MCF 10A (cell line): ENCODE measurements around the gene DOK4. TPM values are rescaled to one million over a fixed set of nuclear protein-coding genes. Genes with fewer than 3 reads are reported as not detected.

Experiments
- BruUV-seq: library from RNA; stranded (reverse); fragments of 400-500 nt; replicated peaks from 2 replicates; lab custom pipeline; 2021; lab: Mats Ljungman, UMichigan
- CTCF ChIA-PET: fragments of 300-600 bp; sonication (Branson Sonifier 250); formaldehyde crosslinking; extraction: SDS; loops from one replicate; lab custom pipeline; 2021; ENCODE audit warnings: antibody characterized with exemption, inconsistent platforms; lab: Yijun Ruan, JAX
- POLR2A ChIA-PET: fragments of 300-600, 350-650 bp; sonication (Branson Sonifier 250); formaldehyde crosslinking; extraction: SDS; loops from one replicate; lab custom pipeline; 2020; ENCODE audit warnings: antibody characterized with exemption, inconsistent platforms; lab: Yijun Ruan, JAX
- DNase-seq: peaks from one replicate; pipeline ENCODE4 v3.0.0-alpha.2; 2018; ENCODE audit not compliant: unreplicated experiment
- H3K27ac Mint-ChIP-seq: one replicate; pipeline ENCODE4 v1.8.0; 2022; ENCODE audit warnings: mild to moderate bottlenecking, low read depth, mixed read lengths; ENCODE audit not compliant: unreplicated experiment
- H3K27me3 Mint-ChIP-seq: one replicate; pipeline ENCODE4 v1.8.0; 2022; ENCODE audit warnings: mixed read lengths; ENCODE audit not compliant: insufficient read depth, unreplicated experiment
- H3K36me3 Mint-ChIP-seq: one replicate; pipeline ENCODE4 v1.8.0; 2022; ENCODE audit warnings: mild to moderate bottlenecking, moderate library complexity, mixed read lengths; ENCODE audit not compliant: insufficient read depth, unreplicated experiment
- H3K4me1 Mint-ChIP-seq: one replicate; pipeline ENCODE4 v1.8.0; 2022; ENCODE audit warnings: mixed read lengths; ENCODE audit not compliant: insufficient read depth, unreplicated experiment
- H3K4me3 Mint-ChIP-seq: one replicate; pipeline ENCODE4 v1.8.0; 2022; ENCODE audit warnings: mild to moderate bottlenecking, moderate library complexity, mixed read lengths; ENCODE audit not compliant: unreplicated experiment
- H3K9me3 Mint-ChIP-seq: one replicate; pipeline ENCODE4 v1.8.0; 2022; ENCODE audit warnings: mixed read lengths; ENCODE audit not compliant: unreplicated experiment
- CTCF ChIP-seq: fragments of 200-600 bp; IDR thresholded peaks from one replicate; pipeline ENCODE4 v1.8.0; 2022; ENCODE audit warnings: antibody characterized with exemption, mild to moderate bottlenecking; ENCODE audit not compliant: unreplicated experiment
- intact Hi-C: fragments of 100-400 bp; cut with micrococcal nuclease; formaldehyde crosslinking; loops from 2 replicates; pipeline ENCODE4 v1.14.1; 2022
- total RNA-seq: library from RNA; stranded (reverse); gene quantifications from 2 replicates; pipeline ENCODE4 v1.2.3, GENCODE V29; 2022

The DOK4 gene
- total RNA-seq, 1 experiment from 2014 or later: 6.4 TPM

GRCh38 chr16:57482845-57483545, 3.3 kb downstream of the DOK4 start:
- TF ChIP-seq CTCF: no peak
- Mint-ChIP-seq H3K27ac (no peak overlapping the region), H3K4me3 (no peak overlapping the region), H3K9me3 (no peaks in the 10 kb centered on the region), H3K36me3 (no peaks in the 10 kb centered on the region), H3K4me1 (peaks cover 5% of the 10 kb centered on the region), H3K27me3 (no peaks in the 10 kb centered on the region)
- intact Hi-C loops: no loop called here
- ChIA-PET POLR2A (no interaction called here), CTCF (interaction anchor here (0.6 to 2.6 kb wide), 3 partner anchors 21 to 39 kb away, joined by 3 to 10 read pairs (median 3); partner anchors contain the start of gene POLR2C)
- no peak for DNase-seq
- BruUV-seq: no TSS peak

- ChIA-PET CTCF (interaction anchor here (0.6 to 0.9 kb wide), 2 partner anchors 19 to 744 kb away, joined by 3 to 5 read pairs; partner anchors contain the start of gene POLR2C), POLR2A (interaction anchor here (1.0 kb wide), 1 partner anchor 35 kb away, joined by 3 read pairs; the partner anchor contains the start of genes CIAPIN1 and COQ9)
- Mint-ChIP-seq H3K4me1 (peaks cover 5% of the 10 kb centered on the region), H3K9me3 (no peaks in the 10 kb centered on the region), H3K36me3 (no peaks in the 10 kb centered on the region), H3K27me3 (no peaks in the 10 kb centered on the region), H3K27ac (no peak overlapping the region), H3K4me3 (no peak overlapping the region)
- DNase-seq: no peak
- BruUV-seq: no TSS peak
- intact Hi-C loops: no loop called here
- TF ChIP-seq CTCF: no peak
Observed at GRCh38 chr16:57481421-57481820, 4.9 kb downstream of the DOK4 start.

- Mint-ChIP-seq H3K9me3 (no peaks in the 10 kb centered on the region), H3K27me3 (no peaks in the 10 kb centered on the region), H3K4me3 (no peak overlapping the region), H3K4me1 (peaks cover 4% of the 10 kb centered on the region), H3K36me3 (no peaks in the 10 kb centered on the region), H3K27ac (no peak overlapping the region)
- POLR2A ChIA-PET: interaction anchor here (1.0 kb wide), 1 partner anchor 34 kb away, joined by 3 read pairs; the partner anchor contains the start of genes CIAPIN1 and COQ9
- DNase-seq: no peak
- BruUV-seq: no TSS peak
- intact Hi-C loops: no loop called here
- no peak for TF ChIP-seq CTCF
- CTCF ChIA-PET: interaction anchor here (0.6 to 0.9 kb wide), 3 partner anchors 80 to 744 kb away, joined by 3 to 4 read pairs (median 3); no protein-coding TSS in a partner anchor
Observed at GRCh38 chr16:57480754-57481230, 5.5 kb downstream of the DOK4 start.

- ChIA-PET POLR2A (interaction anchor here (0.6 kb wide), 1 partner anchor 9 kb away, joined by 3 read pairs; no protein-coding TSS in a partner anchor), CTCF (interaction anchor here (0.7 to 1.2 kb wide), 4 partner anchors 39 to 466 kb away, joined by 3 to 5 read pairs (median 4); no protein-coding TSS in a partner anchor)
- intact Hi-C loops: no loop called here
- no peak overlapping the region for H3K4me3 Mint-ChIP-seq
- BruUV-seq: no TSS peak
- no peaks in the 10 kb centered on the region for H3K4me1 Mint-ChIP-seq
- H3K27ac Mint-ChIP-seq: no peak overlapping the region
- no peaks in the 10 kb centered on the region for H3K27me3 Mint-ChIP-seq
- no peaks in the 10 kb centered on the region for H3K9me3 Mint-ChIP-seq
- no peak for TF ChIP-seq CTCF
- no peaks in the 10 kb centered on the region for H3K36me3 Mint-ChIP-seq
- no peak for DNase-seq
Observed at GRCh38 chr16:57479976-57480753, 6.1 kb downstream of the DOK4 start.
